RWPE2 (cell line): ENCODE data around the gene FANK1.
A peak's percentile ranks its signal among the peaks of the same experiment; 100 is the strongest.

ENCODE experiments used
- ATAC-seq: fragments of 200-7000 bp; cut with Tn5 transposase; 3 replicates; pipeline ENCODE4 v1.9.1; 2021; ENCODE audit warnings: low read depth
- DNase-seq: peaks from one replicate; pipeline ENCODE4 v3.0.0-alpha.2; 2020; ENCODE audit warnings: low spot score
- H3K27ac ChIP-seq: fragments of 450-650 bp; 2 replicates; pipeline ENCODE4 v1.5.1; 2017; ENCODE audit warnings: mild to moderate bottlenecking; ENCODE audit not compliant: poor library complexity, severe bottlenecking
- H3K27me3 ChIP-seq: fragments of 250-450 bp; sonication (Bioruptor Pico); 2 replicates; pipeline ENCODE4 v1.5.1; 2021; ENCODE audit warnings: mild to moderate bottlenecking, moderate library complexity; ENCODE audit not compliant: insufficient read depth, poor library complexity, severe bottlenecking
- H3K36me3 ChIP-seq: fragments of 250-450 bp; sonication (Bioruptor Pico); 2 replicates; pipeline ENCODE4 v1.5.1; 2020; ENCODE audit warnings: low read depth, mild to moderate bottlenecking, moderate library complexity
- H3K4me1 ChIP-seq: fragments of 250-450 bp; sonication (Bioruptor Pico); 2 replicates; pipeline ENCODE4 v1.5.1; 2021; ENCODE audit warnings: mild to moderate bottlenecking, moderate library complexity; ENCODE audit not compliant: insufficient read depth, poor library complexity, severe bottlenecking
- H3K4me3 ChIP-seq: fragments of 250-450 bp; sonication (Bioruptor Pico); 2 replicates; pipeline ENCODE4 v1.5.1; 2021; ENCODE audit warnings: mild to moderate bottlenecking, moderate library complexity; ENCODE audit not compliant: severe bottlenecking
- H3K9me3 ChIP-seq: fragments of 250-450 bp; sonication (Bioruptor Pico); 2 replicates; pipeline ENCODE4 v1.5.1; 2021; ENCODE audit warnings: mild to moderate bottlenecking, moderate library complexity; ENCODE audit not compliant: severe bottlenecking
- TF ChIP-seq, protein P1 (sequence below): fragments of 450-650 bp; IDR thresholded peaks from one replicate; pipeline ENCODE4 v1.5.1; 2017; ENCODE audit warnings: mild to moderate bottlenecking, moderate library complexity; ENCODE audit not compliant: poor library complexity, severe bottlenecking

The FANK1 gene

DNA sequence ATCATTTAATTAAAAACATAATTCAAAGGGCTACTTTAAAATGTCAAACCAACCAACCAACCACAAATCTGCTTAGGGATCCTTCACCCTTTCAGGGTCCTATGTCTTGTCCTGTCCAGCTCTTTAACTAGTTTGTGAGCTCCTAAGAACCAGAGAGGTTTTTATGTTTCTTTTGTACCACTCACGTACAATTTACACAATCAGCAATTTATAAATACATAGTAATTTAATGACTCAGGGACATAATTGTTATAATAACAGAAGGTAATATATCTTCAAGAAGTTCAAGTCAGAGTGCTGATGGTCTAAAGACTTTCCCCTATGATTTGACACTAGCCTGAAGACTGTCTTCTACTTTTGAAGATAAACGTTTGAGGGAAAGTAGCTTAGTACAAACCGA, 31.2 kb upstream of the FANK1 start:
- no peak overlapping the region for H3K4me3 ChIP-seq
- H3K36me3 ChIP-seq, result peaks cover 50% of the 10 kb centered on the region
- no peak overlapping the region for H3K27ac ChIP-seq
- DNase-seq, result no peak
- H3K27me3 ChIP-seq, result no peaks in the 10 kb centered on the region
- H3K4me1 ChIP-seq, result no peaks in the 10 kb centered on the region
- TF ChIP-seq, protein P1, sequence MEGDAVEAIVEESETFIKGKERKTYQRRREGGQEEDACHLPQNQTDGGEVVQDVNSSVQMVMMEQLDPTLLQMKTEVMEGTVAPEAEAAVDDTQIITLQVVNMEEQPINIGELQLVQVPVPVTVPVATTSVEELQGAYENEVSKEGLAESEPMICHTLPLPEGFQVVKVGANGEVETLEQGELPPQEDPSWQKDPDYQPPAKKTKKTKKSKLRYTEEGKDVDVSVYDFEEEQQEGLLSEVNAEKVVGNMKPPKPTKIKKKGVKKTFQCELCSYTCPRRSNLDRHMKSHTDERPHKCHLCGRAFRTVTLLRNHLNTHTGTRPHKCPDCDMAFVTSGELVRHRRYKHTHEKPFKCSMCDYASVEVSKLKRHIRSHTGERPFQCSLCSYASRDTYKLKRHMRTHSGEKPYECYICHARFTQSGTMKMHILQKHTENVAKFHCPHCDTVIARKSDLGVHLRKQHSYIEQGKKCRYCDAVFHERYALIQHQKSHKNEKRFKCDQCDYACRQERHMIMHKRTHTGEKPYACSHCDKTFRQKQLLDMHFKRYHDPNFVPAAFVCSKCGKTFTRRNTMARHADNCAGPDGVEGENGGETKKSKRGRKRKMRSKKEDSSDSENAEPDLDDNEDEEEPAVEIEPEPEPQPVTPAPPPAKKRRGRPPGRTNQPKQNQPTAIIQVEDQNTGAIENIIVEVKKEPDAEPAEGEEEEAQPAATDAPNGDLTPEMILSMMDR, result no peak
- H3K9me3 ChIP-seq, result no peaks in the 10 kb centered on the region
- ATAC-seq, result no peak

DNA sequence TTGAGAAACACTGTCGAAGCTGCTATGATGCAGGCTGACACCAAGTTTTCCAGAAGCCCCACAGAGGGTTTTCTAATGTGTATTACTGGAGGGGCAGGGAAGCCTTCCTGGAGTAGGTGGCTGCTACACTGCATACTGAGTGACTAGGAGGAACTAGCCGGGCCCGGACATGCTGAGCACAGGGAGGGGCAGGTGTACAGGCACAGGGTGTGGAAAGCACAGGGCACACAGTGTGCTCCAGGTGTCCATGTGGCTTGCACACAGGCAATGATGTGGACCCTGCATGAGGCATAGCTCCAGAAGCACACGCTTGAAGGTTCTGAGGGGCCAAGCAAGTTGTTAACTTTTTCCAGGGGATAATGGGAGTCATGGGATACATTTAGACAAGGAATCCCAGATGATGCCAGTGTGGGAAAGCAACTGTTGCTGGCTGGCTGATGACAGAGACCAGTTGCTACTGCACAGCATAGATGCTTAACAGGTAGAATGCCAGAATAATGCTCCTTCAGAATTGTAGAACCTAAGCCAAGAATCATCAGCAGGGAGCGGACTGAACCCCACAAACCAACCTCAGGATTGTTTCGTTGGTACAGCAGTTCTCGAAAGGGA, 29.8 kb upstream of the FANK1 start:
- Histone ChIP-seq H3K36me3 (peaks cover 46% of the 10 kb centered on the region), H3K4me3 (no peak overlapping the region), H3K27ac (no peak overlapping the region), H3K27me3 (no peaks in the 10 kb centered on the region), H3K9me3 (no peaks in the 10 kb centered on the region), H3K4me1 (no peaks in the 10 kb centered on the region)
- DNase-seq (no peak), ATAC-seq (peak; percentile 49; the same call in 1 of the 3 replicates)
- TF ChIP-seq, protein P1, result no peak

DNA sequence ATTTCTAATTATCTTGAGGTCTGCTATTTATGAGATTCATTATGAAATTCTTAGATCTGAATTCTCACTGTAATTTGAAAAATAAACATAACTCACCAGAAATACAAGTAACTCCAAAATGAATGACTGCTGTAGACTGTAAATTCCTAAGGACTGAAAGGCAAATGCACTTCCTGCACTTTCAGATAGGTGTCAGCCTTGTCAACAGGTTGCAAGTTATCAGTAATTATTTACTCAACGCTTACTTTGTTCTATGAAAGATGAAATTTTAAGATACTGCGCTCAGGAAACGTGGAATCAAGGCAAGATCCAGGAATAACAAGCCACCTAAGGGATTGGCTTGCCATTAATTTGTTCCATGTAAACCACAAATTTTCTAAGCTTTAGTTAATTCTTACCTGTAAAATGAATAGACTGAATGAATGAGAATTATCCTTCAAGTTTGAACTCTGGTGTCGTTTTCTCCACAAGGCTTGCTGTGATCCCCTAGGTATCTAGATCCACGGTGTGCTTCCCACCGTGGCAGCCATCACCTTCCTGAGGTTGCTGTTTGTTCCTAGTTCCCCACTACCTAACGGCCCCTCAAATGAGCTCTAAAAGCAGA, 27.9 kb upstream of the FANK1 start:
- Histone ChIP-seq H3K27ac (no peak overlapping the region), H3K27me3 (no peaks in the 10 kb centered on the region), H3K4me3 (no peak overlapping the region), H3K36me3 (peaks cover 40% of the 10 kb centered on the region), H3K4me1 (no peaks in the 10 kb centered on the region), H3K9me3 (no peaks in the 10 kb centered on the region)
- TF ChIP-seq, protein P1, result peak; percentile 91
- ATAC-seq (peak; percentile 72), DNase-seq (no peak)

DNA sequence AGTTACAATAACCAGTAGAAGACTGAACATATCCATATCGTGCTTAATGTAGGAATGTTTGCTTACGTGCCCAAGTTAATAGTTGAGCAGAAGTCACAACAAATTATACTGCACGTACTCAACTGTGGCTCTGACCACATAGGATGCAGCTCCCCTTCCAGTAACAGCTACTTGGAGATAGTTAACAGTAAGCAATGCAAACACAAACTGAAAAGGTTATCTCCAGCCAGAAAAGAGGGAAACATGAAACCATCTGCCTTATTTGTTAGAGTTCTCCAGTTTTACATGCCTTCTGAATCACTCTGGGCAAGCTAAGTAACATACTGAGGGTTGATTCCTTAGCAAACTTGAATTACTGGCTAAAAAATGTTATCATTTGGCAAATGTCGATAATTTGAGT, 25.0 kb upstream of the FANK1 start:
- ATAC-seq, result no peak

More for the DNA sequence above, 25.0 kb upstream of the FANK1 start:
- H3K27ac ChIP-seq, result no peak overlapping the region
- H3K4me3 ChIP-seq, result no peak overlapping the region
- H3K36me3 ChIP-seq, result peaks cover 35% of the 10 kb centered on the region
- no peaks in the 10 kb centered on the region for H3K9me3 ChIP-seq
- H3K4me1 ChIP-seq, result no peaks in the 10 kb centered on the region
- H3K27me3 ChIP-seq, result no peaks in the 10 kb centered on the region
- DNase-seq, result no peak
- TF ChIP-seq, protein P1, result no peak
